Trophoblast cell (in vitro differentiated cells and primary cell): Measurements from ENCODE around the gene TCFL5.
A peak's percentile ranks its signal among the peaks of the same experiment; 100 is the strongest.

Source experiments
- DNase-seq, 2 donors: peaks; one replicate each; pipeline ENCODE4 v3.0.0-alpha.2; 2016
- H2AFZ ChIP-seq: 2 replicates; pipeline ENCODE4 v1.6.1; 2013; ENCODE audit warnings: low read length, moderate library complexity, mild to moderate bottlenecking; ENCODE audit not compliant: insufficient read depth, poor library complexity
- H2AK5ac ChIP-seq: 2 replicates; pipeline ENCODE4 v1.6.1; 2013; ENCODE audit warnings: mild to moderate bottlenecking, low read length
- H2BK120ac ChIP-seq: 2 replicates; pipeline ENCODE4 v1.6.1; 2013; ENCODE audit warnings: low read length, mild to moderate bottlenecking, moderate library complexity; ENCODE audit not compliant: insufficient read depth, poor library complexity
- H2BK12ac ChIP-seq: 2 replicates; pipeline ENCODE4 v1.6.1; 2013; ENCODE audit warnings: mild to moderate bottlenecking, low read length, moderate library complexity
- H2BK5ac ChIP-seq: 2 replicates; pipeline ENCODE4 v1.6.1; 2013; ENCODE audit warnings: low read length, low read depth, moderate library complexity, mild to moderate bottlenecking; ENCODE audit not compliant: poor library complexity
- H3K14ac ChIP-seq: 2 replicates; pipeline ENCODE4 v1.6.1; 2013; ENCODE audit warnings: mild to moderate bottlenecking, low read length
- H3K18ac ChIP-seq: 2 replicates; pipeline ENCODE4 v1.6.1; 2013; ENCODE audit warnings: mild to moderate bottlenecking, low read length
- H3K23ac ChIP-seq: 2 replicates; pipeline ENCODE4 v1.6.1; 2013; ENCODE audit warnings: low read length
- H3K27ac ChIP-seq: 2 replicates; pipeline ENCODE4 v1.5.1; 2013; ENCODE audit warnings: low read depth, mild to moderate bottlenecking, inconsistent platforms, low read length, moderate library complexity
- H3K27me3 ChIP-seq: 2 replicates; pipeline ENCODE4 v1.6.1; 2013; ENCODE audit warnings: inconsistent platforms, mild to moderate bottlenecking, low read length, moderate library complexity; ENCODE audit not compliant: insufficient read depth
- H3K36me3 ChIP-seq, 2 experiments: 1 replicate in 1 of 2; 2 replicates in 1 of 2; pipeline ENCODE4 v1.6.1; 2013; ENCODE audit warnings: low read length in 2 of 2, mild to moderate bottlenecking in 2 of 2, moderate library complexity in 1 of 2; ENCODE audit not compliant: insufficient read depth in 2 of 2, control insufficient read depth in 1 of 2
- H3K4ac ChIP-seq: 2 replicates; pipeline ENCODE4 v1.6.1; 2013; ENCODE audit warnings: low read depth, mild to moderate bottlenecking, low read length, moderate library complexity
- H3K4me1 ChIP-seq, 2 experiments: 1 replicate in 1 of 2; 2 replicates in 1 of 2; pipeline ENCODE4 v1.6.1; 2013; ENCODE audit warnings: low read length in 2 of 2, mild to moderate bottlenecking in 2 of 2, moderate library complexity in 1 of 2; ENCODE audit not compliant: insufficient read depth in 2 of 2, control insufficient read depth in 1 of 2
- H3K4me2 ChIP-seq: 2 replicates; pipeline ENCODE4 v1.6.1; 2013; ENCODE audit warnings: inconsistent platforms, mild to moderate bottlenecking, low read length, moderate library complexity
- H3K4me3 ChIP-seq: 2 replicates; pipeline ENCODE4 v1.5.1; 2013; ENCODE audit warnings: mild to moderate bottlenecking, low read depth, low read length, inconsistent platforms
- H3K79me1 ChIP-seq: one replicate; pipeline ENCODE4 v1.6.1; 2013; ENCODE audit warnings: low read length
- H3K79me2 ChIP-seq: 2 replicates; pipeline ENCODE4 v1.6.1; 2013; ENCODE audit warnings: low read length, mild to moderate bottlenecking; ENCODE audit not compliant: control insufficient read depth, insufficient read depth, poor library complexity
- H3K9ac ChIP-seq: 2 replicates; pipeline ENCODE4 v1.6.1; 2013; ENCODE audit warnings: mild to moderate bottlenecking, low read length
- H3K9me3 ChIP-seq: 2 replicates; pipeline ENCODE4 v1.6.1; 2013; ENCODE audit warnings: low read depth, mild to moderate bottlenecking, control low read depth, inconsistent platforms, low read length; ENCODE audit not compliant: insufficient read depth
- H4K12ac ChIP-seq: 2 replicates; pipeline ENCODE4 v1.6.1; 2013; ENCODE audit warnings: low read depth, mild to moderate bottlenecking, low read length, moderate library complexity
- H4K8ac ChIP-seq: 2 replicates; pipeline ENCODE4 v1.6.1; 2013; ENCODE audit warnings: low read depth, mild to moderate bottlenecking, low read length, moderate library complexity
- H4K91ac ChIP-seq: one replicate; pipeline ENCODE4 v1.6.1; 2013; ENCODE audit warnings: low read depth, mild to moderate bottlenecking, low read length, moderate library complexity
- WGBS: extraction: QIAGEN DNeasy Blood & Tissue Kit; methylation state at CpG from one replicate; pipeline ENCODE4 v1.1.7; 2013; ENCODE audit warnings: missing lambda C conversion rate; ENCODE audit not compliant: insufficient read length, insufficient coverage; ENCODE audit errors: extremely low coverage; 5-methylcytosine and 5-hydroxymethylcytosine counted together

The TCFL5 gene

DNA sequence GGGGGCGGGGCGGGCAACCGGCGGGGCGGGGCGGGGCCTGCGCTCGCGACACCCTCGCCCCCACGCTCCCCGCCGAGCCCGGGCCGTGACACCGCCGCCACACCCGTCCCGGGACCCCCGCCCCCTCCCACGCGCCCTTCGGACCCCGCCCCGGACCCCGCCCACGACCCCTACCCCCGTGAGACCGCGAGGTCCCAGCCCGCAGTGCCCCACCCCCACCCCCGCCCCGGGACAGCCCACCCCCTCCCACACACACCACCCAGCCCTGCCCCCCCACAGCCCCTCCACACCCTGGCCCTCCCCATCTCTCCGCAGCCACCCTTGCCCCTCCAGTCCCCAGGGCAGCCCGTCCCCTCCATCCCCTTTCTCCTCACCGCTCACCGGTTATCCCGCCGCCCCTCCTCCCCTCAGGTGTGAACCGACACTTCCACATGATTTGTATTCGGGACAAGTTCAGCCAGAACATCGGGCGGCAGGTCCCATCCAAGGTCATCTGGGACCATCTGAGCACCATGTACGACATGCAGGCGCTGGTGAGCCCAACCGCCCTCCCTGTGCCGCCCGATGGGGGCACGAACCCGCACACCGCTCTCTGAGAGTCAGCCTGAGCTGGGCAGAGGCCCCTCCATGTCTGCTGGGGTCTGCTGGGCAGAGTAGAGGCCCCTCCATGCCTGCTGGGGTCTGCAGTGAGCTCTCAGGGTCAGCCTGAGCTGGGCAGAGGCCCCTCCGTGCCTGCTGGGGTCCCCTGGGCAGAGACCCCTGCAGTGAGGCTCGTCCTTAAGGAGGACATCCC is 64.7 kb downstream of the TCFL5 start:
- Histone ChIP-seq H3K79me2 (peaks cover 5% of the 10 kb centered on the region), H3K9me3 (peaks cover 3% of the 10 kb centered on the region), H3K23ac (no peak overlapping the region), H4K8ac (peak overlapping the region; percentile 85), H2AK5ac (peak overlapping the region; percentile 14), H4K12ac (no peak overlapping the region), H3K18ac (peak overlapping the region; percentile 31), H2BK12ac (no peak overlapping the region), H3K4me2 (peak overlapping the region; percentile 70), H2BK5ac (no peak overlapping the region), H3K27ac (no peak overlapping the region), H3K4me1 (peaks cover 16 to 29% of the 10 kb centered on the region in 2 experiments), H3K79me1 (peaks cover 20% of the 10 kb centered on the region), H3K14ac (peak overlapping the region; percentile 80), H3K27me3 (no peaks in the 10 kb centered on the region), H2AFZ (peak overlapping the region; percentile 80), H3K4me3 (peak overlapping the region; percentile 86), H4K91ac (peak overlapping the region; percentile 86), H3K9ac (peak overlapping the region; percentile 1), H3K36me3 (peaks cover 29 to 32% of the 10 kb centered on the region in 2 experiments), H3K4ac (peak overlapping the region; percentile 23), H2BK120ac (no peak overlapping the region)
- DNase-seq = no peak
- WGBS = no CpG with 5 or more reads among the region's 53 CpGs

DNA sequence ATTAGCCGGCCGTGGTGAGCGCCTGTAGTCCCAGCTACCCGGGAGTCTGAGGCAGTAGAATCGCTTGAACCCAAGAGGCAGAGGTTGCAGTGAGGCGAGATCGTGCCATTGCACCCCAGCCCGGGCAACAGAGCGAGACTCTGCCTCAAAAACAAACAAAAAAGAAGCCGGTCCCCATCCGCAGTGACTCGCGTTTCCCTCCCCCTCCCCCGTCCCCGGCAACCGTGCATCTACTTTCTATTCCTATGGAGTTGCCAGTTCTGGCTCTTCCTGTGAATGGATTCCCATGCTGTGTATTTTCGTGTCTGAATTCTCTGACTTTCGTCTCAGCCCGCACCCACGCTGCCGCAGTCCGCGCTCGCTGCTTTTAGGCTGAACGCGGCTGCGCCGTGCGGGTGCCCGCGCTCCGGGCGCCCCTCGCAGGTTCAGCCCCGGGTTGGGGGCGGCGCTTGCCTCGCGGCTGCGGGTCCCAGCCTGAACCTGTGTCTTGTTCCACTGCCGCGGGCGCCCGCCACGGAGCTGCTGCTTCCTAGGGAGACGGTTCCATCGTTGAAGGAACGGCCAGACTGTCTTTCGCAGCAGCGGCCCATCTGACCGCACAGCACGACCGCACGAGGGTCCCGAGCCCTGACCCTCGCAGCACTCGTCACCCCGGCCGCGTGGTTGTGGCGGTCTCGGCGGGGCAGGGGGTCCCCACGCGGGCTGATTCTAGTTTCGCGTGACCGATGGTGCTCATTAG is 66.4 kb downstream of the TCFL5 start:
- Histone ChIP-seq H2BK12ac (no peak overlapping the region), H3K18ac (peak overlapping the region; percentile 83), H3K79me2 (peaks cover 5% of the 10 kb centered on the region), H4K12ac (no peak overlapping the region), H2BK5ac (no peak overlapping the region), H4K8ac (peak overlapping the region; percentile 83), H3K14ac (peak overlapping the region; percentile 60), H2AK5ac (no peak overlapping the region), H3K4ac (no peak overlapping the region), H3K36me3 (peaks cover 22% of the 10 kb centered on the region in 2 experiments), H3K27me3 (no peaks in the 10 kb centered on the region), H3K4me1 (peaks cover 19 to 34% of the 10 kb centered on the region in 2 experiments), H3K23ac (no peak overlapping the region), H3K79me1 (peaks cover 22% of the 10 kb centered on the region), H4K91ac (peak overlapping the region; percentile 76), H2AFZ (peak overlapping the region; percentile 41), H3K4me3 (peak overlapping the region; percentile 48), H3K9ac (peak overlapping the region; percentile 19), H3K27ac (peak overlapping the region; percentile 43), H3K9me3 (peaks cover 3% of the 10 kb centered on the region), H2BK120ac (peak overlapping the region; percentile 57), H3K4me2 (peak overlapping the region; percentile 93)
- no CpG with 5 or more reads among the region's 68 CpGs for WGBS
- peak; percentile 98 to 99 for DNase-seq

DNA sequence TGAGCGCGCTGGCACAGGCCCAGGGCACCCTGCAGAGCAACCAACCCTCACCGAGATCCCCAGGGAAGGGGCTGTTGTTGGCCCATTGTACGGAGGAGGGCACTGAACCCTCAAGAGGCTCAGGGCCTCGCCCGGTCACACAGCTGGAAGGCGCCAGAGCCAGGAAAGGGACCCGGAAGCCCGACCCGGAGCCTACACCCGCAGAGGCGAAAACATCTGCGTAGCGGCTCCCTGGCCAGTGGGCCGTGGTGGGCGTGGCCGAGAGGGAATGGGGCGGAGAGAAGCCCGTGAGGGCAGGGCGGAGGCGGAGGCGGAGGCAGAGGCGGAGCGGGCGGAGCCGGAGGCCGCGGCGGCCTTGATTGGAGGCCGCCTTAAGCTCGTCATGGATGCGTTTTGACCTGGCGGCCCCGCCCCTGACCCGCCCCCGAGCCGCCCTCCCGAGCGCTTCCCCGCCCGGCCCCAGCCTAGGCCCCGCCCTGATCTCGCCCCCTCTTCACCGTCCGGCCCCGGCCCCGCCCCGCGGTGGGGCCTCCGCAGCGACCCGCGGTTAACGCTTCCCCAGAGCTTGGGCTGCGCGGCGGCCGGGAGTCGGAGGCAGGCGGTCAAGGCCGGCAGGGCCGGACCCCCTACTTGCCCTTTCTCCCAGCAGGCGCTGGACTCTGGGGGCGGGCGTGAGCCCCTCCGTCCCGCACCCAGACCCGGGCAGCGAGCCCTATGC is 67.5 kb downstream of the TCFL5 start:
- peak; percentile 93 to 99 for DNase-seq
- H3K9ac ChIP-seq = no peak overlapping the region
- H3K27ac ChIP-seq = peak overlapping the region; percentile 38
- no peak overlapping the region for H2BK120ac ChIP-seq
- peak overlapping the region; percentile 13 for H2AFZ ChIP-seq
- no peak overlapping the region for H3K4ac ChIP-seq
- H3K4me1 ChIP-seq = peaks cover 19 to 34% of the 10 kb centered on the region in 2 experiments
- H3K27me3 ChIP-seq = no peaks in the 10 kb centered on the region
- no CpG with 5 or more reads among the region's 69 CpGs for WGBS
- H2BK5ac ChIP-seq = no peak overlapping the region
- peaks cover 5% of the 10 kb centered on the region for H3K79me2 ChIP-seq
- no peak overlapping the region for H3K23ac ChIP-seq
- peak overlapping the region; percentile 0 for H4K12ac ChIP-seq
- peak overlapping the region; percentile 12 for H3K18ac ChIP-seq
- H3K36me3 ChIP-seq = peaks cover 14% of the 10 kb centered on the region in 2 experiments
- H2AK5ac ChIP-seq = peak overlapping the region; percentile 25
- H2BK12ac ChIP-seq = no peak overlapping the region
- H3K79me1 ChIP-seq = peaks cover 22% of the 10 kb centered on the region
- H3K9me3 ChIP-seq = peaks cover 3% of the 10 kb centered on the region
- H3K14ac ChIP-seq = peak overlapping the region; percentile 3
- peak overlapping the region; percentile 93 for H3K4me2 ChIP-seq
- H4K8ac ChIP-seq = peak overlapping the region; percentile 56
- H3K4me3 ChIP-seq = peak overlapping the region; percentile 25
- H4K91ac ChIP-seq = peak overlapping the region; percentile 60

DNA sequence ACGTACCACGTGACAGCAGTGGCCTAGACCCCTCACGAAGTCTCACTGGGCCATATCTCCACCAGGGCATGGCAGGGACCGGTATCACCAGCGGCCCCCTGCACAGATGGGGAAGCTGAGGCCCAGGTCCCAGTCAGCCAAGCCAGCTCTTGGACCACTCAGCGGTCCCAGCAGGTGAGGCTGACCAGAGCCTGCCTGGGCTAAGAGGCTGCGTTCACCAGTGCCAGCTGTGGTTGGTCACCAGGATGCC is 67.9 kb downstream of the TCFL5 start:
- Histone ChIP-seq H2BK12ac (peak overlapping the region; percentile 1), H3K79me1 (peaks cover 22% of the 10 kb centered on the region), H3K9me3 (peaks cover 3% of the 10 kb centered on the region), H3K4me1 (peaks cover 19 to 34% of the 10 kb centered on the region in 2 experiments), H2AFZ (peak overlapping the region; percentile 13), H3K14ac (peak overlapping the region; percentile 3), H3K79me2 (peaks cover 5% of the 10 kb centered on the region), H3K4me2 (peak overlapping the region; percentile 43), H4K12ac (peak overlapping the region; percentile 0), H3K27me3 (no peaks in the 10 kb centered on the region), H3K36me3 (peaks cover 9% of the 10 kb centered on the region in 2 experiments), H3K27ac (no peak overlapping the region), H3K4me3 (peak overlapping the region; percentile 6), H4K8ac (peak overlapping the region; percentile 56), H3K9ac (no peak overlapping the region), H4K91ac (peak overlapping the region; percentile 22), H3K18ac (peak overlapping the region; percentile 12), H3K4ac (no peak overlapping the region), H2BK120ac (peak overlapping the region; percentile 8), H2BK5ac (no peak overlapping the region), H2AK5ac (peak overlapping the region; percentile 25), H3K23ac (no peak overlapping the region)
- no peak for DNase-seq
- no CpG with 5 or more reads among the region's 7 CpGs for WGBS
